GM18505 (cell line): ENCODE measurements around the gene FPR1.

Experiments used
- ATAC-seq: cut with Tn5 transposase; IDR thresholded peaks from one replicate; pipeline ENCODE4 v1.9.1; 2021; ENCODE audit not compliant: unreplicated experiment
- POLR2A ChIP-seq: IDR thresholded peaks from 4 replicates; pipeline ENCODE4 v1.6.1; 2011; ENCODE audit warnings: borderline replicate concordance; ENCODE audit not compliant: insufficient read depth, insufficient read length; ENCODE audit errors: extremely low read depth

FPR1 gene

GRCh38 chr19:51737389-51737788 is 14.3 kb downstream of the FPR1 start:
- ATAC-seq, result no peak
- TF ChIP-seq POLR2A, result no peak

GRCh38 chr19:51735759-51736449 is 15.8 kb downstream of the FPR1 start:
- ATAC-seq, result no peak
- no peak for TF ChIP-seq POLR2A

- no peak for TF ChIP-seq POLR2A
- ATAC-seq, result no peak
Measured at GRCh38 chr19:51733742-51734522, 17.7 kb downstream of the FPR1 start.

GRCh38 chr19:51729781-51730180 is 21.9 kb downstream of the FPR1 start:
- no peak for ATAC-seq
- no peak for TF ChIP-seq POLR2A

- ATAC-seq, result no peak
- no peak for TF ChIP-seq POLR2A
Measured at GRCh38 chr19:51727349-51727880, 24.3 kb downstream of the FPR1 start.

- TF ChIP-seq POLR2A, result no peak
- no peak for ATAC-seq
Measured at GRCh38 chr19:51726049-51726448, 25.6 kb downstream of the FPR1 start.

GRCh38 chr19:51724543-51724942 is 27.1 kb downstream of the FPR1 start:
- TF ChIP-seq POLR2A, result no peak
- ATAC-seq, result no peak

- TF ChIP-seq POLR2A, result no peak
- no peak for ATAC-seq
Measured at GRCh38 chr19:51722492-51722891, 29.2 kb downstream of the FPR1 start.

GRCh38 chr19:51721905-51722304 is 29.8 kb downstream of the FPR1 start:
- no peak for ATAC-seq

GRCh38 chr19:51719251-51719988 is 32.3 kb downstream of the FPR1 start:
- no peak for TF ChIP-seq POLR2A
- no peak for ATAC-seq

More at GRCh38 chr19:51721905-51722304, 29.8 kb downstream of the FPR1 start:
- no peak for TF ChIP-seq POLR2A

GRCh38 chr19:51716925-51717324 is 34.8 kb downstream of the FPR1 start:
- no peak for ATAC-seq
- TF ChIP-seq POLR2A, result no peak

- TF ChIP-seq POLR2A, result no peak
- ATAC-seq, result no peak
Measured at GRCh38 chr19:51715850-51716249, 35.8 kb downstream of the FPR1 start.

- TF ChIP-seq POLR2A, result no peak
- ATAC-seq, result no peak
Measured at GRCh38 chr19:51714848-51715247, 36.8 kb downstream of the FPR1 start.

GRCh38 chr19:51713319-51714285 is 38.1 kb downstream of the FPR1 start:
- TF ChIP-seq POLR2A, result no peak
- no peak for ATAC-seq
